Measurements from ENCODE around the gene ZNF516. TPM values are rescaled to one million over a fixed set of nuclear protein-coding genes. Genes with fewer than 3 reads are reported as not detected.

Gene ZNF516
- total RNA-seq, 1 experiment from 2014 or later, result 25.5 TPM

GRCh38 chr18:76317136-76317535, 177.9 kb downstream of the ZNF516 start:
- no TSS peak for BruUV-seq (replicated peaks)
- Mint-ChIP-seq H3K27ac (ENCODE audit: unreplicated experiment) (no peak overlapping the region), H3K36me3 (ENCODE audit: insufficient read depth, unreplicated experiment) (no peaks in the 10 kb centered on the region), H3K27me3 (ENCODE audit: insufficient read depth, unreplicated experiment) (no peaks in the 10 kb centered on the region), H3K4me1 (ENCODE audit: low read depth, unreplicated experiment) (no peaks in the 10 kb centered on the region), H3K4me3 (ENCODE audit: unreplicated experiment) (no peak overlapping the region), H3K9me3 (ENCODE audit: unreplicated experiment) (no peaks in the 10 kb centered on the region)
- H3K9me3 ChIP-seq, result no peaks in the 10 kb centered on the region
- ChIA-PET CTCF (no interaction called here), POLR2A (no interaction called here)
- intact Hi-C loops (cut with micrococcal nuclease; ENCODE audit: unreplicated experiment), result no loop called here
- H3K4me3 ChIP-seq (ENCODE audit: low read depth, low read length), result no peak overlapping the region
- H3K4me1 ChIP-seq, result no peaks in the 10 kb centered on the region
- no peak for DNase-seq
- H3K27me3 ChIP-seq (replicated peaks; ENCODE audit: control insufficient read depth, insufficient read depth, low read length), result no peaks in the 10 kb centered on the region
- H3K36me3 ChIP-seq (ENCODE audit: control insufficient read depth, insufficient read depth, low read length), result no peaks in the 10 kb centered on the region
- TF ChIP-seq CTCF (IDR thresholded peaks at IDR 0.05; ENCODE audit: insufficient read depth in 1 of 2, low read depth in 1 of 2, low read length in 1 of 2, severe bottlenecking in 1 of 2, unreplicated experiment in 1 of 2), result no peak

DNA sequence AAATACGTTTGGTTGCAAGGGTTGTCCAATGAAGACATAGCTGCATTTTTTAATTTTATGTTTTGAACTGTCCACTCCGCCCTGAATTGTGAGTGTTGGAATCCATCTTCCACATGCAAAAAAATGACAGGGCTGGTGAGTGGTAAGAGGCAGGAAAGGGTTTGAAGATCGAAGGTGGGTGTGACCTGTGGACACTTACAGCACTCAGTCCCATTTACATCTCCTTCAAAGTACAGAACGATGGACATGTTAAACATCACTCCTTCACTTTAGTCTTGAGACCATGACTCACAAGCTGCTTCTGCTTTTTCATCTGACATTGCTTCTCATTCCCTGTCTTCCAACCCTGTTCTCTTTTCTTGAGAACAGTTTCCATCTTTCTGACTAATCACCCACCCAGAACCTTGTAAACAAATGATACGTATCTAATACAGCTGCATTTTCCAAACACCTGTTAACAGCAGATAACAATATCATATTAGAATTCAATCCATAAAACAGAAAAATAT, 179.3 kb downstream of the ZNF516 start:
- Histone ChIP-seq H3K4me3 (ENCODE audit: low read depth, low read length) (no peak overlapping the region), H3K9me3 (no peaks in the 10 kb centered on the region), H3K27me3 (replicated peaks; ENCODE audit: control insufficient read depth, insufficient read depth, low read length) (no peaks in the 10 kb centered on the region), H3K4me1 (no peaks in the 10 kb centered on the region), H3K36me3 (ENCODE audit: control insufficient read depth, insufficient read depth, low read length) (no peaks in the 10 kb centered on the region)
- H3K9me3 Mint-ChIP-seq (ENCODE audit: unreplicated experiment), result no peaks in the 10 kb centered on the region
- H3K27ac Mint-ChIP-seq (ENCODE audit: unreplicated experiment), result no peak overlapping the region
- H3K4me3 Mint-ChIP-seq (ENCODE audit: unreplicated experiment), result no peak overlapping the region
- CTCF ChIA-PET, result no interaction called here
- BruUV-seq (replicated peaks), result no TSS peak
- H3K36me3 Mint-ChIP-seq (ENCODE audit: insufficient read depth, unreplicated experiment), result no peaks in the 10 kb centered on the region
- no peaks in the 10 kb centered on the region for H3K4me1 Mint-ChIP-seq (ENCODE audit: low read depth, unreplicated experiment)
- no peak for DNase-seq
- intact Hi-C loops (cut with micrococcal nuclease; ENCODE audit: unreplicated experiment), result no loop called here
- POLR2A ChIA-PET, result no interaction called here
- H3K27me3 Mint-ChIP-seq (ENCODE audit: insufficient read depth, unreplicated experiment), result no peaks in the 10 kb centered on the region
- no peak for TF ChIP-seq CTCF (IDR thresholded peaks at IDR 0.05; ENCODE audit: insufficient read depth in 1 of 2, low read depth in 1 of 2, low read length in 1 of 2, severe bottlenecking in 1 of 2, unreplicated experiment in 1 of 2)

DNA sequence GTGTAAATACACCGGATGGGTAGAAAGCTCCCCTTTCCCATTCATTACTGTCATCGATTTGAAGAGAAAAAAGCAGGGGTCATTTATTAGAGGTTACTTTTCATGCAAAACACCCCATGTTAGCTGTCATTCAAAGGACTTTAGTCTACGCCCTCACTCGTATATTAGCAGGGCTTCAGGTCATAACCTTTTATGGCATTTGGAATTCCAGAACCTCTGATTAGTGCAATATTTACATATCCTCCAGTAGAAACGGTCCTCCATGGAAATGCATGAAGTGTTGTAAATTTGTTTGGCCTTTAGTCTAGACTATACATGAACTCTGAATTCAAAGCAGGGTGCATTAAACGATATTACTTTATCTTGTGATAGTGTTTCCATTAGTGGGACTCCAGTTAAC, 180.5 kb downstream of the ZNF516 start:
- Histone ChIP-seq H3K4me3 (ENCODE audit: low read depth, low read length) (no peak overlapping the region), H3K4me1 (no peaks in the 10 kb centered on the region), H3K36me3 (ENCODE audit: control insufficient read depth, insufficient read depth, low read length) (no peaks in the 10 kb centered on the region), H3K9me3 (no peaks in the 10 kb centered on the region), H3K27me3 (replicated peaks; ENCODE audit: control insufficient read depth, insufficient read depth, low read length) (no peaks in the 10 kb centered on the region)
- TF ChIP-seq CTCF (IDR thresholded peaks at IDR 0.05; ENCODE audit: insufficient read depth in 1 of 2, low read depth in 1 of 2, low read length in 1 of 2, severe bottlenecking in 1 of 2, unreplicated experiment in 1 of 2), result no peak
- Mint-ChIP-seq H3K27me3 (ENCODE audit: insufficient read depth, unreplicated experiment) (no peaks in the 10 kb centered on the region), H3K9me3 (ENCODE audit: unreplicated experiment) (no peaks in the 10 kb centered on the region), H3K4me1 (ENCODE audit: low read depth, unreplicated experiment) (no peaks in the 10 kb centered on the region), H3K36me3 (ENCODE audit: insufficient read depth, unreplicated experiment) (no peaks in the 10 kb centered on the region), H3K27ac (ENCODE audit: unreplicated experiment) (no peak overlapping the region), H3K4me3 (ENCODE audit: unreplicated experiment) (no peak overlapping the region)
- intact Hi-C loops (cut with micrococcal nuclease; ENCODE audit: unreplicated experiment), result no loop called here
- no TSS peak for BruUV-seq (replicated peaks)
- ChIA-PET CTCF (no interaction called here), POLR2A (no interaction called here)
- DNase-seq, result no peak

All from Caco-2 (cell line).